K562 (cell line): Measurements from ENCODE around the gene RABL6. TPM values are rescaled to one million over a fixed set of nuclear protein-coding genes. Genes with fewer than 3 reads are reported as not detected.

ENCODE experiments used
- ADNP ChIP-seq: fragments of 200-800 bp; sonication (Bioruptor generic); IDR thresholded peaks from 2 replicates; pipeline ENCODE4 v1.6.1; 2016; ENCODE audit warnings: missing genetic modification characterization, missing compliant biosample characterization
- ARHGAP35 ChIP-seq: fragments of 450-650 bp; IDR thresholded peaks from 2 replicates; pipeline ENCODE4 v1.6.1; 2018; ENCODE audit not compliant: partially characterized antibody
- CBFA2T2 ChIP-seq: fragments of 450-650 bp; conservative IDR thresholded peaks from 2 replicates; pipeline ENCODE4 v1.6.1; 2017; ENCODE audit warnings: mild to moderate bottlenecking
- CCNT2 ChIP-seq: IDR thresholded peaks from 2 replicates; pipeline ENCODE4 v1.6.1; 2011; ENCODE audit warnings: borderline replicate concordance, low read depth, mild to moderate bottlenecking, moderate library complexity, mixed read lengths, low read length; ENCODE audit not compliant: insufficient read length; ENCODE audit errors: extremely low read depth
- CREBBP ChIP-seq: IDR thresholded peaks from one replicate; pipeline ENCODE4 v1.6.1; 2012; ENCODE audit warnings: low read depth, mild to moderate bottlenecking, control low read depth, inconsistent platforms, low read length
- EHMT2 ChIP-seq: fragments of 450-650 bp; IDR thresholded peaks from 2 replicates; pipeline ENCODE4 v1.6.1; 2018; ENCODE audit warnings: antibody characterized with exemption
- GABPA ChIP-seq: fragments of 200-800 bp; sonication (Bioruptor generic); conservative IDR thresholded peaks from 2 replicates; pipeline ENCODE4 v1.6.1; 2016; ENCODE audit warnings: low read depth, missing genetic modification characterization, missing compliant biosample characterization
- HSF4 ChIP-seq: fragments of 250-450 bp; sonication (Bioruptor Pico); IDR thresholded peaks from 2 replicates; pipeline ENCODE4 v2.1.2; 2022; ENCODE audit warnings: mild to moderate bottlenecking, moderate library complexity, borderline replicate concordance
- JUNB ChIP-seq: fragments of 450-650 bp; formaldehyde crosslinking; conservative IDR thresholded peaks from 2 replicates; pipeline ENCODE4 v1.4.0; 2020; ENCODE audit warnings: mild to moderate bottlenecking
- MCM3 ChIP-seq: fragments of 450-650 bp; IDR thresholded peaks from 2 replicates; pipeline ENCODE4 v1.6.1; 2016
- MEIS2 ChIP-seq: fragments of 450-650 bp; IDR thresholded peaks from 2 replicates; pipeline ENCODE4 v1.6.1; 2014; ENCODE audit warnings: mild to moderate bottlenecking; ENCODE audit not compliant: partially characterized antibody
- POLR2G ChIP-seq: fragments of 200-400 bp; formaldehyde crosslinking; IDR thresholded peaks from 2 replicates; pipeline ENCODE4 v1.6.1; 2017; ENCODE audit warnings: low read depth, mild to moderate bottlenecking, antibody characterized with exemption, low read length, moderate library complexity
- PTBP1 ChIP-seq: fragments of 200-400 bp; formaldehyde crosslinking; IDR thresholded peaks from 2 replicates; pipeline ENCODE4 v1.6.1; 2017; ENCODE audit warnings: low read depth, low read length
- PURB ChIP-seq: sonication (generic); formaldehyde crosslinking; IDR thresholded peaks from 2 replicates; pipeline ENCODE4 v1.9.0; 2021; ENCODE audit warnings: low read depth, mild to moderate bottlenecking, missing genetic modification reagents
- RCOR1 ChIP-seq, 2 experiments: IDR thresholded peaks; 2 replicates each; pipeline ENCODE4 v1.6.1; 2012; ENCODE audit warnings: low read depth in 2 of 2, low read length in 2 of 2, borderline replicate concordance in 1 of 2, improper control_type of control experiment in 1 of 2
- SAFB ChIP-seq: fragments of 200-400 bp; formaldehyde crosslinking; IDR thresholded peaks from 2 replicates; pipeline ENCODE4 v1.6.1; 2017; ENCODE audit warnings: low read depth, low read length, borderline replicate concordance
- TFAM ChIP-seq: fragments of 250-450 bp; sonication (Bioruptor Pico); conservative IDR thresholded peaks from 2 replicates; pipeline ENCODE4 v1.5.0; 2021; ENCODE audit warnings: mild to moderate bottlenecking, moderate library complexity
- UBTF ChIP-seq, 2 experiments: IDR thresholded peaks; 2 replicates each; pipeline ENCODE4 v1.6.1; 2012; ENCODE audit warnings: improper control_type of control experiment in 2 of 2, low read depth in 2 of 2, low read length in 2 of 2, borderline replicate concordance in 1 of 2
- ZNF124 ChIP-seq: sonication (generic); formaldehyde crosslinking; IDR thresholded peaks from 2 replicates; pipeline ENCODE4 v1.8.1; 2022; ENCODE audit warnings: missing genetic modification reagents
- ZNF253 ChIP-seq: fragments of 250-450 bp; sonication (Bioruptor Pico); conservative IDR thresholded peaks from 2 replicates; pipeline ENCODE4 v1.6.1; 2021; ENCODE audit warnings: mild to moderate bottlenecking
- ZNF445 ChIP-seq: fragments of 250-450 bp; sonication (Bioruptor Pico); IDR thresholded peaks from 2 replicates; pipeline ENCODE4 v1.4.0; 2020; ENCODE audit warnings: low read depth, mild to moderate bottlenecking, moderate library complexity
- polyA plus RNA-seq, 8 experiments: library from polyadenylated mRNA; depleted of rRNA in 4 of 8; stranded (reverse) in 5 of 8; unstranded in 3 of 8; fragments of >200 nt; fragmentation: Nextera tagmentation in 2 of 8; fragmentation: Illumina TruSeq in 1 of 8; extraction: Ambion mirVana in 2 of 8; extraction: Trizol in 1 of 8; gene quantifications; 2 replicates each; pipeline versions ENCODE4 v1.2.1 to v1.2.3, GENCODE V29; 2011 to 2014; ENCODE audit warnings: inconsistent platforms in 1 of 8, missing spikeins in 1 of 8
- total RNA-seq, 7 experiments: library from RNA; depleted of rRNA in 6 of 7; stranded (reverse); fragments of >200 nt in 6 of 7; fragmentation: Illumina TruSeq in 2 of 7; extraction: Trizol in 2 of 7; gene quantifications; 2 replicates each; pipeline versions ENCODE4 v1.2.1 to v1.2.3, GENCODE V29; 2011 to 2021; ENCODE audit warnings: low replicate concordance in 1 of 7
- TF ChIP-seq, protein P1 (sequence below): conservative IDR thresholded peaks from 2 replicates; pipeline ENCODE4 v1.6.1; 2011; ENCODE audit warnings: low read depth, mild to moderate bottlenecking, low read length; ENCODE audit not compliant: control insufficient read depth
- TF ChIP-seq, protein P2 (sequence below): fragments of 450-650 bp; conservative IDR thresholded peaks from 2 replicates; pipeline ENCODE4 v1.6.1; 2016; ENCODE audit warnings: missing genetic modification characterization, low read depth, mild to moderate bottlenecking, missing compliant biosample characterization, moderate library complexity

Gene RABL6
- total and polyA plus RNA-seq, 9 of the 15 experiments (the other 6 are each of a cell fraction or from before 2014, with no cell fraction given) = 5.6 to 181 (median 84.5) TPM

GRCh38 chr9:136886610-136887597, 79.2 kb downstream of the RABL6 start (continued):
- TF ChIP-seq JUNB (no peak), ADNP (tag) (no peak), ZNF124 (CRISPR knock-in tag) (no peak), EHMT2 (no peak), PTBP1 (no peak), SAFB (peak; percentile 92), ZNF253 (CRISPR knock-in tag) (no peak), POLR2G (peak; percentile 14; the same call in 1 of the 2 replicates), ZNF445 (CRISPR knock-in tag) (no peak), PURB (no peak), MCM3 (no peak), RCOR1 (IDR thresholded peaks at IDR 0.05; ENCODE audit: borderline replicate concordance in 1 of 2, low read depth in 2 of 2, low read length in 2 of 2) (no peak), GABPA (tag) (peak; percentile 74), CCNT2 (peak; percentile 17), TFAM (no peak), CREBBP (no peak), ARHGAP35 (no peak), MEIS2 (no peak), CBFA2T2 (no peak), UBTF (IDR thresholded peaks at IDR 0.05; ENCODE audit: borderline replicate concordance in 1 of 2, low read depth in 2 of 2, low read length in 2 of 2) (0 out of 4 replicates have a peak, but pooled peaks of 1 of the 2 experiments have one; percentile 44), HSF4 (no peak)
- TF ChIP-seq, protein P1, sequence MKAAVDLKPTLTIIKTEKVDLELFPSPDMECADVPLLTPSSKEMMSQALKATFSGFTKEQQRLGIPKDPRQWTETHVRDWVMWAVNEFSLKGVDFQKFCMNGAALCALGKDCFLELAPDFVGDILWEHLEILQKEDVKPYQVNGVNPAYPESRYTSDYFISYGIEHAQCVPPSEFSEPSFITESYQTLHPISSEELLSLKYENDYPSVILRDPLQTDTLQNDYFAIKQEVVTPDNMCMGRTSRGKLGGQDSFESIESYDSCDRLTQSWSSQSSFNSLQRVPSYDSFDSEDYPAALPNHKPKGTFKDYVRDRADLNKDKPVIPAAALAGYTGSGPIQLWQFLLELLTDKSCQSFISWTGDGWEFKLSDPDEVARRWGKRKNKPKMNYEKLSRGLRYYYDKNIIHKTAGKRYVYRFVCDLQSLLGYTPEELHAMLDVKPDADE = peak; percentile 36; the same call in 1 of the 2 replicates
- TF ChIP-seq, protein P2, sequence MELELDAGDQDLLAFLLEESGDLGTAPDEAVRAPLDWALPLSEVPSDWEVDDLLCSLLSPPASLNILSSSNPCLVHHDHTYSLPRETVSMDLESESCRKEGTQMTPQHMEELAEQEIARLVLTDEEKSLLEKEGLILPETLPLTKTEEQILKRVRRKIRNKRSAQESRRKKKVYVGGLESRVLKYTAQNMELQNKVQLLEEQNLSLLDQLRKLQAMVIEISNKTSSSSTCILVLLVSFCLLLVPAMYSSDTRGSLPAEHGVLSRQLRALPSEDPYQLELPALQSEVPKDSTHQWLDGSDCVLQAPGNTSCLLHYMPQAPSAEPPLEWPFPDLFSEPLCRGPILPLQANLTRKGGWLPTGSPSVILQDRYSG = no peak
